SU-DHL-6 (cell line): ENCODE data around the gene CNFN.

Source experiments
- CTCF ChIP-seq: fragments of 200-600 bp; sonication (generic); IDR thresholded peaks from one replicate; pipeline ENCODE4 v1.5.1; 2017; ENCODE audit warnings: antibody characterized with exemption, mild to moderate bottlenecking, low read length, moderate library complexity; ENCODE audit not compliant: insufficient read depth, poor library complexity, severe bottlenecking
- EZH2phosphoT487 ChIP-seq: fragments of 200-600 bp; sonication (generic), shearing (Covaris generic); conservative IDR thresholded peaks from 2 replicates; pipeline ENCODE4 v1.6.1; 2018; ENCODE audit warnings: mild to moderate bottlenecking, antibody characterized with exemption, low read length, moderate library complexity, mixed read lengths

GRCh38 chr19:42351079-42351735 is 38.9 kb downstream of the CNFN start:
- TF ChIP-seq CTCF (no peak), EZH2phosphoT487 (no peak)
